Measurements from ENCODE around the gene TMEM91. TPM values are rescaled to one million over a fixed set of nuclear protein-coding genes. Genes with fewer than 3 reads are reported as not detected.

TMEM91 gene
- total RNA-seq, 2 donors from 2014 or later = 5.7 to 16.5 TPM

DNA sequence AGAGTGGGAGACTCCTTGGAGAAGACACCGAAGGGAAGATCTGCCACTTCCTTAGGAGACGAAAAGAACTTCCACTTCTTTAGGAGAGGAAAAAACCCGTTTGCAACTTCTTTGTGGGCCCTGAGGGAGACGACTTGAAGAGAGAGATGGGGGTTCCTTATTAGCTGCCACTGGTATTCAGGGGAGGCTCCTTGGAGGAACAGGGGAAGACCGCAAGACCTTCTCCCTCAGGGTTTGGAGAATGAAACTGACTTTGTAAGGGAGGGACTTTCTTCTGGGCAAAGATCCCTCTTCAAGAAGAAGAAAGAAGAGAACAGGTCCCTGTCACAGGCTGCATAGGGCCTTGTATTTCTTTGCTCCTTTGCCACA, 21.7 kb downstream of the TMEM91 start:
- H3K4me1 Mint-ChIP-seq = peaks cover 11% of the 10 kb centered on the region
- H3K27ac ChIP-seq (ENCODE audit: low read depth, low read length) = peak overlapping the region; percentile 99
- H3K4me3 Mint-ChIP-seq = peak overlapping the region; percentile 97
- DNase-seq = no peak
- H3K27ac Mint-ChIP-seq = peak overlapping the region; percentile 100
- H3K4me3 ChIP-seq (ENCODE audit: low read length) = peak overlapping the region; percentile 98
- TF ChIP-seq, protein P1, sequence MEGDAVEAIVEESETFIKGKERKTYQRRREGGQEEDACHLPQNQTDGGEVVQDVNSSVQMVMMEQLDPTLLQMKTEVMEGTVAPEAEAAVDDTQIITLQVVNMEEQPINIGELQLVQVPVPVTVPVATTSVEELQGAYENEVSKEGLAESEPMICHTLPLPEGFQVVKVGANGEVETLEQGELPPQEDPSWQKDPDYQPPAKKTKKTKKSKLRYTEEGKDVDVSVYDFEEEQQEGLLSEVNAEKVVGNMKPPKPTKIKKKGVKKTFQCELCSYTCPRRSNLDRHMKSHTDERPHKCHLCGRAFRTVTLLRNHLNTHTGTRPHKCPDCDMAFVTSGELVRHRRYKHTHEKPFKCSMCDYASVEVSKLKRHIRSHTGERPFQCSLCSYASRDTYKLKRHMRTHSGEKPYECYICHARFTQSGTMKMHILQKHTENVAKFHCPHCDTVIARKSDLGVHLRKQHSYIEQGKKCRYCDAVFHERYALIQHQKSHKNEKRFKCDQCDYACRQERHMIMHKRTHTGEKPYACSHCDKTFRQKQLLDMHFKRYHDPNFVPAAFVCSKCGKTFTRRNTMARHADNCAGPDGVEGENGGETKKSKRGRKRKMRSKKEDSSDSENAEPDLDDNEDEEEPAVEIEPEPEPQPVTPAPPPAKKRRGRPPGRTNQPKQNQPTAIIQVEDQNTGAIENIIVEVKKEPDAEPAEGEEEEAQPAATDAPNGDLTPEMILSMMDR (conservative IDR thresholded peaks at IDR 0.05) = no peak
- no peaks in the 10 kb centered on the region for H3K9me3 Mint-ChIP-seq
- peaks cover 4% of the 10 kb centered on the region for H3K36me3 Mint-ChIP-seq (ENCODE audit: low read depth)
- H3K27me3 Mint-ChIP-seq (ENCODE audit: insufficient read depth) = no peaks in the 10 kb centered on the region
- H3K9ac ChIP-seq (ENCODE audit: extremely low read depth, low read length, poor library complexity, severe bottlenecking) = peak overlapping the region; percentile 98
- no peaks in the 10 kb centered on the region for H3K36me3 ChIP-seq (ENCODE audit: control insufficient read depth, insufficient read depth, low read length)
- WGBS, 2 experiments (ENCODE audit: insufficient coverage in 1 of 2, insufficient read length in 1 of 2) = 1 to 5% methylated on average over 5 of the region's 5 CpGs
- no peaks in the 10 kb centered on the region for H3K9me3 ChIP-seq (ENCODE audit: control insufficient read depth, low read length)
- H3K4me1 ChIP-seq (ENCODE audit: control insufficient read depth, insufficient read depth, low read length) = peaks cover 2% of the 10 kb centered on the region
- H3K27me3 ChIP-seq (ENCODE audit: control insufficient read depth, insufficient read depth, low read length, poor library complexity, severe bottlenecking) = no peaks in the 10 kb centered on the region

DNA sequence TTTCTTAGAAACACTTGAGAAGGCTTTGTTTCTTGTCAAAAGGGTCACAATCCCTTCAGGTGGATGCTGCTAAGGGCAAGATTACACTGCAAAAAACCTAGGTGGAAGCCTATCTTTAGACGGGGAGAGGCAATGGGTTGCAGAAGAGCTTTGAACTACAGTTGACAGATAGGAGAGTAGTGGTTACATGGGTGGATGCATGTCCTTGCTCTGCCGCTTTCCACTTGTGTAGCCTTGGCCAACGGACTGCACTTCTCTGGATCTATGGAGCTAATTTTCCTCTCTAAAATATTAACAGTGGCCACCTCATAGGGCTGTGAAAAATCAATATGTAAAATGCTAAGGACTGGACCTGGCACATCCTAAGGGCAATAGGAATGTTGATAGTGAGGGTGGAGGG, 22.3 kb downstream of the TMEM91 start:
- TF ChIP-seq, protein P1 (conservative IDR thresholded peaks at IDR 0.05) = no peak
- H3K36me3 Mint-ChIP-seq (ENCODE audit: low read depth) = peaks cover 4% of the 10 kb centered on the region
- Histone ChIP-seq H3K27ac (ENCODE audit: low read depth, low read length) (no peak overlapping the region), H3K27me3 (ENCODE audit: control insufficient read depth, insufficient read depth, low read length, poor library complexity, severe bottlenecking) (no peaks in the 10 kb centered on the region), H3K9ac (ENCODE audit: extremely low read depth, low read length, poor library complexity, severe bottlenecking) (peak overlapping the region; percentile 98), H3K36me3 (ENCODE audit: control insufficient read depth, insufficient read depth, low read length) (no peaks in the 10 kb centered on the region), H3K4me3 (ENCODE audit: low read length) (peak overlapping the region; percentile 98), H3K4me1 (ENCODE audit: control insufficient read depth, insufficient read depth, low read length) (peaks cover 2% of the 10 kb centered on the region), H3K9me3 (ENCODE audit: control insufficient read depth, low read length) (no peaks in the 10 kb centered on the region)
- no peak for DNase-seq
- H3K27ac Mint-ChIP-seq = peak overlapping the region; percentile 77
- H3K9me3 Mint-ChIP-seq = no peaks in the 10 kb centered on the region
- WGBS, 2 experiments (ENCODE audit: insufficient coverage in 1 of 2, insufficient read length in 1 of 2) = 90% methylated on average over 3 of the region's 3 CpGs
- peaks cover 11% of the 10 kb centered on the region for H3K4me1 Mint-ChIP-seq
- no peaks in the 10 kb centered on the region for H3K27me3 Mint-ChIP-seq (ENCODE audit: insufficient read depth)
- peak overlapping the region; percentile 97 for H3K4me3 Mint-ChIP-seq

DNA sequence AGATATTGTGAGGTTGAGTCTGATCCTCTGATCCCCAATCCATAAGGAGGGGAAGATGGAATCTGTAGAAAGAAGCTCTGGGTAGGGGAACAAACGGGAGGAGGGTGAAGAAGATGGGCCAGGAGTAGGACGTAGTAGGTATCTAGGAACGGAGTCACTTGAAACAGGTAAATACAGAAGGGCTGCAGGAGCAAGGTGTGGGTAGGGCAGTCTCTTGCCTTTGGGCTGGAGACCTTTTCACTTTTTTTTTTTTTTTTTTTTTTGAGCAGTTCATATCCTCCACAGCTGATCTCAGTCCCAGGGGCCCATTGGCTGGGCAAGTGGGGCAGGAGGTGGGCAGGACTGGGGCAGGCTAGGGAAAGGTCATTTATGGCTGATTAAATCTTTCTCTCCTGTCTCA, 22.8 kb downstream of the TMEM91 start:
- Histone ChIP-seq H3K9ac (ENCODE audit: extremely low read depth, low read length, poor library complexity, severe bottlenecking) (peak overlapping the region; percentile 98), H3K27me3 (ENCODE audit: control insufficient read depth, insufficient read depth, low read length, poor library complexity, severe bottlenecking) (no peaks in the 10 kb centered on the region)

More for the DNA sequence above, 22.8 kb downstream of the TMEM91 start:
- Mint-ChIP-seq H3K36me3 (ENCODE audit: low read depth) (peaks cover 4% of the 10 kb centered on the region), H3K9me3 (no peaks in the 10 kb centered on the region), H3K4me1 (peaks cover 11% of the 10 kb centered on the region), H3K4me3 (peak overlapping the region; percentile 97), H3K27ac (peak overlapping the region; percentile 77), H3K27me3 (ENCODE audit: insufficient read depth) (no peaks in the 10 kb centered on the region)
- WGBS, 2 experiments (ENCODE audit: insufficient coverage in 1 of 2, insufficient read length in 1 of 2) = 93 to 100% methylated on average over 3 of the region's 3 CpGs
- Histone ChIP-seq H3K4me1 (ENCODE audit: control insufficient read depth, insufficient read depth, low read length) (peaks cover 2% of the 10 kb centered on the region), H3K4me3 (ENCODE audit: low read length) (peak overlapping the region; percentile 98), H3K9me3 (ENCODE audit: control insufficient read depth, low read length) (no peaks in the 10 kb centered on the region), H3K36me3 (ENCODE audit: control insufficient read depth, insufficient read depth, low read length) (no peaks in the 10 kb centered on the region), H3K27ac (ENCODE audit: low read depth, low read length) (no peak overlapping the region)
- no peak for DNase-seq
- TF ChIP-seq, protein P1 (conservative IDR thresholded peaks at IDR 0.05) = no peak

Data from endodermal cell (in vitro differentiated cells).